ENCODE data around the gene ITGB2. TPM values are rescaled to one million over a fixed set of nuclear protein-coding genes. Genes with fewer than 3 reads are reported as not detected.

The ITGB2 gene
- total RNA-seq, 2 donors from 2014 or later, result 31.5 to 70.7 TPM

GRCh38 chr21:44947111-44947929 is 26.6 kb upstream of the ITGB2 start:
- intact Hi-C loops (cut with DNase I), result no loop called here
- ATAC-seq, result peak in 1 of 2 donors; percentile 43
- DNase-seq, result peak; percentile 31

DNA sequence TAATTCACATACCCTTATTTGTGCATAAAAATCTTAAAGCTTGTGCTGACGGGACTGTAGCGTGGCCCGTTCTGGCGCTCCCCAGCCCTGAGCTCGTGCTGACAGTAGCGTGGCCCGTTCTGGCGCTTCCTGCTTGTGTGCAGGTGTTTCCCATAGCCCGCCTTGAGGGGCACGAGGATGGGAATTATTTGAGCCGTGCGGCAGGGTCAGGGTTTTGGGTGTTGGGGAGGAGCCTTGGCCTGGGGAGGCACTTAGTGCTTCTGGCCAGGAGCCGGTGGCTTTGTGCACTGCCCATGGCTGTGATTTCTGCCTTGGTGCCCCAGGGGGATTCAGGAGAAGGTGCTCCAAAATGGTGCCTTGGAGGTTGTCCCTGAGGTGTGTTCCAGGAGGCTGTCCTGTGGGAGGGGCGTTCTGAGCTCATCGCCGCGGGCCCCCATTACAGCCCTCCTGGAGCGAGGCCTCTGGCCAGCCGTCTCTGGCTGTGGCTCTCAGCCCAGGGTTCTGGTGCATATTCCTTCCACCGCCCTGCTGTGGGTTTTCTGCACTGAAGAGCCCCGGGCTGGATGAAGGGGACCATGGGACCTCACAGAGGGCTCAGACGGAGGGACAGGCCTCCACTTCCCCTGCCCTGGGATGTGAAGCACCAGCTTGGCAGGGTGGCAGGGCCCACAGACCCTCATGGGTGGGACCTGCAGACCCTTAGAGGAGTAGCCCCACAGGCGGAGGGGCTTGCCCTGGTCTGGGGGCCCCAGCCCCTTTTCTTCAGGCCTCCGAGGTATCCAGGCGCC is 25.7 kb upstream of the ITGB2 start:
- intact Hi-C loops (cut with DNase I), result no loop called here
- DNase-seq (peak; percentile 23), ATAC-seq (no peak)

GRCh38 chr21:44944596-44944995 is 23.9 kb upstream of the ITGB2 start:
- ATAC-seq, result no peak
- intact Hi-C loops (cut with DNase I), result no loop called here
- peak; percentile 13 for DNase-seq

GRCh38 chr21:44943686-44944550 is 23.2 kb upstream of the ITGB2 start:
- no peak for ATAC-seq
- intact Hi-C loops (cut with DNase I), result no loop called here
- no peak for DNase-seq

DNA sequence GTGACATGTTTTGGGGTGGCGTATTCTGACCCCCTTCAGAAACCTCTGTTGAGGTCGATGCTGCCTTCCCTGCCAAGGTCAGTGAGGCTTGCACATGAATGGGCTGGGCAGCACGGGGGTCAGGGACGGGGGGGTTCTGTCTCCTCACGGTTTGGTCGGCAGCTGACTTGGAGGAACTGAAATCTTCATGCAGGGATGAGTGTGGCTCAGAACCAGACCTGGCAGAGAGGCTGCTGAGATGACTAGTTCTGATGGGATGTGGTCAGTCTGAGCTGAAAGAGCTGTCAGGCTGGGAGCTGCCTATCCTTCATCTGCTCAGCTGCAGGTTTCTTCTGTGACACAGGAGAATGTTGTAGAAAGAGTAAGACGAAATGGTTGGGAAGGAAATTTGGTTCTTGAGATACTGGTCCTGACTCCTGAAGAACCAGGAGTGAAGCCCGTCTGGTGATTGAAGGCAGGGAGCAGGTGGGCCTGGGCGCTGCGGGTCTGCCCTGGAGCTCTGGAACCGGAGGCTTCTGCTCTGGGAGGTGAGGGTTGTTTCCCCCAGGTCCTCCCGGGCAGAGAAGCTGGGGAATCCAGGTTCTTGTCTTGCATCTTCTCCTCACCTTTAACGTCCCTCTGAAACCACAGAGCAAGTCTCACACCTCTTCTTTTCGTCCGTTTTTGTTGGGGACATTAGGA is 22.4 kb upstream of the ITGB2 start:
- intact Hi-C loops (cut with DNase I), result no loop called here
- ATAC-seq, result no peak

DNA sequence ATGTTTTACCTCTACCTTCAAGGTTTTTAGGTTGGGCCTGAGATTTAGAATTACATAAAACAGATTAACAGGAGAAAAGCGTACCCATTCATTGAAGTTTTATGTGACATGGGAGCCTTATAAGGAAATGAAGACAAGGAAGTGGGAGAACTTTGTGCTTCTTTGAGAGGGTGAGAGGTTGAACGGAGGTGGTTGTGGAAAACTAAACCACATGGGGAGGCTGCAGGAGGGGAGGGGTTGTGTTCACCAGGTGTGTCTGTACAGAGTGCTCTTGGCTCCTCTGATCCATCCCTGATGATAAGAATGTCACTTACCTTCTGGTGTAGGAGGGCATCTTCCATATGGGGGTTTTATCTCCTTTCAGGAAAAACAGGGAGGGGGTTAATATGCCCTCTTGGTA is 21.9 kb upstream of the ITGB2 start:
- ATAC-seq (no peak), DNase-seq (no peak)
- intact Hi-C loops (cut with DNase I), result no loop called here

More for the DNA sequence above, 22.4 kb upstream of the ITGB2 start:
- no peak for DNase-seq

- intact Hi-C loops (cut with DNase I), result no loop called here
- ATAC-seq, result no peak
- DNase-seq, result no peak
These were observed 20.9 kb upstream of the ITGB2 start for GRCh38 chr21:44941567-44941966.

DNA sequence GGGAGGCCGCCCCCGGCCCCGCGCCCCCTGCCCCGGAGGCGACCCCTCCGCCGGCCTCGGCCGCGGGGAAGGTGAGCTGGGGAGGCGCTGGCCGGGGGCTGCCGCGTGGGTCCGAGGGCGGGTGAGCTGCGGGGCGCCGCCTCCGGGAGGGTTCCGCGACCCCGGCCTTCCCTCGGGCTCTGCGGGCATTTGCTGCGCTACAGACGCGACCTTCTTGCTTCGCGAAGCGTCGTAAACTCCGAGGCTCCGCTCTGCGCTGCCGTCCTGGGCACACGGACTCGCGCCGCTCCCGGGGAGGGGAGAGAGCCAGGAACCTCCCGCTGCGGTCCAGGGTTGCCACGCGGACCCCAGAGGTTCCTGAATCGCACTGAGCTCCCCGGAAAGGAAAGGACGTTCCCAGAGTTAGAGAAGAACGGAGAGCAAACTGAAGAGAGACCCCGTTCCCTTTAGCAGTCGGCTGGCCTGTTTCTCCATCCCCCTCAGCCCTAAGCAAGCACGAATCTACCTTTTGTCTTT is 19.5 kb upstream of the ITGB2 start:
- DNase-seq (no peak), ATAC-seq (peak; percentile 25 to 40)
- intact Hi-C loops (cut with DNase I), result no loop called here

DNA sequence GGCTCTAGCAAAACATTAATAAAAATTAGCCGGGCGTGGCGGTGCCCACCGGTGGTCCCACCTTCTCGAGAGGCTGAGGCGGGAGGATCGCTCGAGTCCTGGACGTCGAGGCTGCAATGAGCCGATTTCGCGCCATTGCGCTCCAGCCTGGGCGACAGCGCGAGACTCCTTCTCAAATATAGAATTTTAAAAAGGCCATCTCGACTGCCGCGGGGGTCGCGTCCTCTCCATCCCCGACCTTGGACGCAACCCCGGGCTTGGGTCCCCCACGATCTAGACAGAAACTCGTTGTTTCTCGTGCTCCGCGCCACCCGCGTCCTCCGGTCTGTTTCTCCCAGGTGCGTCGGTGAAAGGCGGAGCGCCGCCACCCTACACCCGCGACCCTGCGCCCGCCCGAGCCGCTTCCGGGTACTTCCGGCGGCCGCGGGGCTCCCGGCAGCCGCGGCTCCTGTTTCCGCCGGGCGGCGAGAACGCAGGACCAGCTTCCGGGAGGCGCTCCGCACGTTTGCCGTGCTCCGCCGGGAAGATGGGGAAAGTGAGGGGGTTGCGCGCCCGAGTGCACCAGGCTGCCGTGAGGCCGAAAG is 18.9 kb upstream of the ITGB2 start, which contains the start of gene SLX9:
Gene SLX9, plus strand, starts transcription at position 498 of the 584 bp plus-strand sequence. Its CDS starts 29 bp downstream, at position 527.
- ATAC-seq (peak; percentile 96 to 97), DNase-seq (peak; percentile 81)
- intact Hi-C loops (cut with DNase I), result loop anchor here in 1 of 2 donors (5.0 kb wide), 1 partner anchor 47 kb away; no protein-coding TSS in a partner anchor

- intact Hi-C loops (cut with DNase I), result loop anchor here in 1 of 2 donors (5.0 kb wide), 1 partner anchor 47 kb away; no protein-coding TSS in a partner anchor
- DNase-seq, result no peak
- ATAC-seq, result no peak
These were observed 18.3 kb upstream of the ITGB2 start for GRCh38 chr21:44938772-44939531.

GRCh38 chr21:44935533-44935927 is 14.8 kb upstream of the ITGB2 start:
- intact Hi-C loops (cut with DNase I), result loop anchor here in 1 of 2 donors (5.0 kb wide), 1 partner anchor 43 kb away; no protein-coding TSS in a partner anchor

DNA sequence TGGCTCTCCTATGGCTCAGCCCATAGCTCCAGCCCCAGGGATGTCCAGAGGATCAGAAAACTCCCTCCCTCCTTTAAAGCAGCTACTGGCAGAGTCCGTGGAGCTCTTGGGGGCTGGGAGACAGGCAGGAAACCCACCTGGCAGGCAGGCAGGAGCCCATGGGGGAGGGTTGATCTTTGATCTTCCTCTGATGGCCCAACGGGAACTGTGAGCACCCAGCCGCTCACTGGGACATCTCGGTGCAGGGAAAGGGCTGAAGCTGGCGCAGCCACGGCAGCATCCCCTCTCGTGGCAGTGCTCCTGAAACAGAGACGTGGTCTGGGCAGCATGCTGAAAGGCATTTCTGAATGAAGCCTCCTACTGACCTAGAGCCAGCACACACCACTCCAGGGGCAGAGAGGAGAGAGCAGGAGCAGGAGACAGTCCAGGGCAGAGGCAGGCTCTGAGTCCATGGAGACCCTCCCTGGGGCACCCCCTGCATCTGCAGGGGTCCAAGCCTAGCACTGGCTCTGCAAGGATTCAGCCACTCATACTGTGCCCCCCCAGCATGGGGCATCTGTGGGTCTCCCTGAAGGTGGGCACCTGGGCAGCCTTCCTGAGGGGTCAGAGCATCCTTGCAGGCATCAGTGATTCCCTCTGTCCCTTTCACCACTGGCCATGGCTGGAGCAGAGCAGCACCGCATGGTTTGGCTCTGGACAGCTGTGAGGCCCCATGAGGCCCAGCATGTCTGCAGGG is 14.3 kb upstream of the ITGB2 start:
- ATAC-seq (no peak), DNase-seq (peak; percentile 14)
- intact Hi-C loops (cut with DNase I), result loop anchor here in 1 of 2 donors (5.0 kb wide), 2 partner anchors 43 to 133 kb away; partner anchors contain the start of gene UBE2G2

More at GRCh38 chr21:44935533-44935927, 14.8 kb upstream of the ITGB2 start:
- peak; percentile 7 for DNase-seq
- ATAC-seq, result no peak

- DNase-seq (no peak), ATAC-seq (no peak)
- intact Hi-C loops (cut with DNase I), result loop anchor here in 1 of 2 donors (5.0 kb wide), 1 partner anchor 132 kb away; the partner anchor contains the start of gene UBE2G2
These were observed 13.6 kb upstream of the ITGB2 start for GRCh38 chr21:44934276-44934675.

GRCh38 chr21:44933918-44934260 is 13.2 kb upstream of the ITGB2 start:
- intact Hi-C loops (cut with DNase I), result loop anchor here in 1 of 2 donors (5.0 kb wide), 1 partner anchor 132 kb away; the partner anchor contains the start of gene UBE2G2
- ATAC-seq (no peak), DNase-seq (peak; percentile 15)

DNA sequence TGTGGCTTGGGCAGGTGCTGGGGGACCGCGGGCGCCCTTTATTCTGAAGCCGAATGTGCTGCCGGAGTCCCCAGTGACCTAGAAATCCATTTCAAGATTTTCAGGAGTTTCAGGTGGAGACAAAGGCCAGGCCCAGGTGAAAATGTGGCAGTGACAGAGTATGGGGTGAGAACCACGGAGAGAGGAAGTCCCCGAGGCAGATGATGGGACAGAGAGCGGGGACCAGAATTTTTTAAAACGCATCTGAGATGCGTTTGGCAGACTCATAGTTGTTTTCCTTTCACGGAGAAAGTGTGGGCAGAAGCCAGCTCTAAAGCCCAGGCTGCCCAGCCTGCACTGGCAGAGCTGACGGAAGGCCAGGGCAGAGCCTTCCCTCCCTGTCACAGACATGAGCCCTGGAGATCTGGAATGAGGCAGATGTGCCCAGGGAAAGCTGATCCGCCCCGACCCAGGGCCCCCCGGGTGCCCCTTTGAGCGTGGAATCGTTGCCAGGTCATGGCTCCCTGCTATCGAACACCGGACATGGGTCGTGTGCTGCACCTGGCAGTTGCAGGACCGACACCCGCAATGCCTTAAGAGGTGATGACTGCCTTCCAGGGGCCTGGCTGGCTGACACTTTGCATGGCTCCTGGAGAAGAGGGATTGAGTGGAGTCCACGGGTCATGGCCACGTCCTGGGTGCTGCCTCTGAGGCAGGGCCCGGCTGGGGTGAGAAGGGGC is 12.7 kb upstream of the ITGB2 start:
- intact Hi-C loops (cut with DNase I), result loop anchor here in 1 of 2 donors (5.0 kb wide), 1 partner anchor 131 kb away; the partner anchor contains the start of gene UBE2G2
- ATAC-seq (no peak), DNase-seq (no peak)
